RPMI8226 (cell line): Measurements from ENCODE around the gene ANGEL2.
"Not testable (repeated sequence)": the region's sequence is repeated elsewhere in the genome, so short reads cannot be mapped to it uniquely, and the experiment has no call there.

Experiments used
- DNase-seq: peaks from one replicate; pipeline ENCODE4 v3.0.0-alpha.2; 2015

The ANGEL2 gene

GRCh38 chr1:213015099-213016050 is at the start of gene ANGEL2:
Gene ANGEL2 (minus strand): TSS chr1:213015867. CDS start chr1:213015671, 196 bp downstream.
- peak; percentile 99 for DNase-seq

- peak; percentile 24 for DNase-seq
Observed at GRCh38 chr1:213061263-213061662, 45.6 kb upstream of the ANGEL2 start.

- no peak for DNase-seq
Observed at GRCh38 chr1:213060836-213061235, 45.2 kb upstream of the ANGEL2 start.

- DNase-seq: no peak
Observed at GRCh38 chr1:213057264-213058059, 41.8 kb upstream of the ANGEL2 start.

- no peak for DNase-seq
Observed at GRCh38 chr1:213055767-213056166, 40.1 kb upstream of the ANGEL2 start.

- DNase-seq: no peak
Observed at GRCh38 chr1:213054733-213055591, 39.3 kb upstream of the ANGEL2 start.

- no peak for DNase-seq
Observed at GRCh38 chr1:213054142-213054541, 38.5 kb upstream of the ANGEL2 start.

- no peak for DNase-seq
Observed at GRCh38 chr1:213053455-213053854, 37.8 kb upstream of the ANGEL2 start.

GRCh38 chr1:213051881-213052202 is 36.2 kb upstream of the ANGEL2 start:
- DNase-seq: no peak

- DNase-seq: peak; percentile 92
Observed at GRCh38 chr1:213051127-213051880, 35.6 kb upstream of the ANGEL2 start, which contains the start of gene RPS6KC1. Gene RPS6KC1 (plus strand): TSS chr1:213051241. CDS start chr1:213051405, 164 bp downstream.

- DNase-seq: no peak
Observed at GRCh38 chr1:213050745-213051126, 35.1 kb upstream of the ANGEL2 start.

GRCh38 chr1:213049232-213049631 is 33.6 kb upstream of the ANGEL2 start:
- no peak for DNase-seq

GRCh38 chr1:213045321-213046226 is 29.9 kb upstream of the ANGEL2 start:
- not testable (repeated sequence) for DNase-seq

GRCh38 chr1:213041443-213041842 is 25.8 kb upstream of the ANGEL2 start:
- DNase-seq: no peak

GRCh38 chr1:213035573-213035972 is 19.9 kb upstream of the ANGEL2 start:
- DNase-seq: no peak

- DNase-seq: no peak
Observed at GRCh38 chr1:213034713-213035112, 19.0 kb upstream of the ANGEL2 start.

GRCh38 chr1:213032651-213033050 is 17.0 kb upstream of the ANGEL2 start:
- no peak for DNase-seq

- DNase-seq: not testable (repeated sequence)
Observed at GRCh38 chr1:213027024-213027423, 11.4 kb upstream of the ANGEL2 start.

GRCh38 chr1:213020016-213020415 is 4.3 kb upstream of the ANGEL2 start:
- no peak for DNase-seq

GRCh38 chr1:213019450-213019849 is 3.8 kb upstream of the ANGEL2 start:
- no peak for DNase-seq
